GM18868 (cell line): ENCODE measurements around the gene TBC1D19.

ENCODE experiments used
- ATAC-seq: cut with Tn5 transposase; IDR thresholded peaks from one replicate; pipeline ENCODE4 v1.9.1; 2021; ENCODE audit warnings: mild to moderate bottlenecking, moderate library complexity; ENCODE audit not compliant: unreplicated experiment

The TBC1D19 gene

DNA sequence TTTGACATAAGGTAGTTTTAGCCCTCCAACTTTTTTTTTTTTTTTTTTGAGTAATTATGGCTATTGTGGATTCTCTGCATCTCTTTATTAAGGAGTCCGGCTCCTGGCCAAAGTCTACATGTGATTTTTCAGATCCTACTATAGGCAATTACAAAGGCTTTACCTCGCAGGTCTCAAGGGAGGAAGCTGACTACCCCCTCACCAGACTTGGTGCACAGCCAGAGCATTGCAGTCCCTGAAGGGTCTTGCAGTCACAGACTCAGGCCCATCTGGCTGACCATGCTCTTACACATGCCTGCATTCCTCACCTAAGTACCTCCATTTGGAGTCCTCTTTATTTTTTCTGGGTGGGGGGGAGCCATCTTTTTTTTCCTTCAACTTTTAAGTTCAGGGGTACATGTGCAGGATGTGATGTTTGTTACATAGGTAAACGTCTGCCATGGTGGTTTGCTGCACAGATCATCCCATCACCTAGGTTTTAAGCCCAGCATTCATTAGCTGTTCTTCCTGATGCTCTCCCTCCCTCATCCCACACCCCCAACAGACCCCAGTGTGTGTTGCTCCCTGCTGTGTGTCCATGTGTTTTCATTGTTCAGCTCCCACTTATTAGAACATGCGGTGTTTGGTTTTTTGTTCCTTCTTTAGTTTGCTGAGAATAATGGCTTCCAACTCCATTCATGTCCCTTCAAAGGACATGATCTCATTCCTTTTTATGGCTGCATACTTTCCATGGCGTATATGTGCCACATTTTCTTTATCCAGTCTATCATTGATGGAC is 188.4 kb downstream of the TBC1D19 start:
- no peak for ATAC-seq

DNA sequence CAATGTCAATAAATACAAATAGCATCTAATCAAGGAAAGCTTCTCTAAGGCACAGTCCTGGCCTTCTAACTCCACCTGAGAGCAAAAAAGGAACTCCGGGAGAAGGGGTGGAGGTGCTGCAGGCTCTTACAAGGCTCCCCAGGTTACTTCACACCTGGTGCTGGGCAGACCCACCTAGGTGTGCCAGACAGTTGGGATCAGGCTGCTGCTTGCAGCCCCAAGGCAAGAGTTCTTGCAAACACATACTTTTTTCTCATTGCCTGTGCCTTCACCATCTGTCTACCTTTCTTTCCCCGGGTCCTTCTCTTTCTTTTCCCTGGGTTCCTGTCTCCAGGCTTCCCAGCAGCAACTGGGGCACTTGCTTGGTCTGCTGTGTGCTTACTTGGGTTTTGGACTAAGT is 195.3 kb downstream of the TBC1D19 start:
- ATAC-seq: no peak

DNA sequence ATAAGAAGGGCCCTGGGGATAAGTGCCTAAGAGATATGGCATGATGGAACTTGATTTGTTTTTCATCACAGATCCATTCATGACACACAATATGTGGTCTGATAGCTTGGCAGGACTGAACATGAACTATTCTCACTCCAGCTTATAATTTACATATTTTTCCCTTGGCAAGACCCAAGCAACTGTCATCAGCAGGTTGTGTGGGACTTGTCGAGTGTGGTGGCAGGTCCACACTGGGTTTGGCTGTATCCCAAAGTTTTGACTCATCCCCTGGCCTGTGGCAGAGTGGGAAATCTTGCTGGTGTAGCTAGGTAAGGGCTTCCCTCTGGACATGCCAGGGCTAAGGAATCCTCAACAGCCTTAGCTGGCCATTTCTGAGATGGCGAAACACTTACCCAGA is 195.8 kb downstream of the TBC1D19 start:
- no peak for ATAC-seq

DNA sequence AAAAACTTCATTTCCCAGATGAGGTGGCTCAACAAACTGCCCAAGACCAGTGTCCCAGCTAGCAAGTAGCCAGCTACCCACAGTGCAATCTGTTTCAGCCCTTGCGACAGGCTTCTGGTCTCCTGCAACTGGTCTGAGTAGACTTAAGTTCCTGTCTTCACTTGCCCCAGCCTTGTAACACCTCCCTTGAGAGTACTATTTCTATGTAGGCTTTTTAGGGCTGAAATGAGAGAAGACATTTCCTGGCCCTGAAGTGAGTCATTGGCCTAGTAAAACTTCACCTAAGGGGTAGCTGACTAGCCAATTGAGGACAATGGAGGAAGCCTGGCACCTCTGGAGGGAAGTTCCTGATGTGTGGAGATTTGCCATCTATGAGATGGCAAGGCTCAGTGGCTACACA is 196.7 kb downstream of the TBC1D19 start:
- peak; percentile 95 for ATAC-seq

DNA sequence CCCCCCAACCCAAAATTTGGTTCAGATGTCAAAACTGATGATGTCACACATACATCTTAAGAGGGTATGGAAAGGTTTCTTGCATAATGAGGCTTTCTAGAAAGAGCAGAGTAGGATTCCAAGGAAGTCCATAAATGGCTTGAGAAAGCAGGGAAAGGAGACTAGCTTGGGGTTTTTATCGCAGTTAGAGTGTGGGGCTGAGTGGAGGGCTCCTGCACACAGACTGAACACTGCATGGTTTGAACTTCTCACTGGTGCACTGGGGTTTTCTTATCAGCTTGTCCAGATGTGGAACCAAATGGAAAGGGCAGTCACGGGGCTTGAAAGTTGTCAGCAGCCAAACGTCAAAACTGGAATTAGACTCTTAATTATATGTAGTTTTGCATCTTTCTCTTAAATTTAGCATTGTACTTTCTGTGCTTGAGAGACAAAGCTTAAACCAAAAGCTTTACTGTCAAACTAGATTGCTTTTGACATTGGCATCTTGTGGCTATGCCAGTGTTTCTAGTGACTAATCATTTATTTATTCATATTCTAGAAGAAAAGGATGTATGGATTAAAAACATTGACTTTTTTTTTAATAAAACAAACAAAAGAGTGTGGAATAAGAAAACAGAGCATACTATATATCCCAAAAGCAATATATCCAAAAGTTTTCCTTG is 198.4 kb downstream of the TBC1D19 start:
- ATAC-seq: no peak

DNA sequence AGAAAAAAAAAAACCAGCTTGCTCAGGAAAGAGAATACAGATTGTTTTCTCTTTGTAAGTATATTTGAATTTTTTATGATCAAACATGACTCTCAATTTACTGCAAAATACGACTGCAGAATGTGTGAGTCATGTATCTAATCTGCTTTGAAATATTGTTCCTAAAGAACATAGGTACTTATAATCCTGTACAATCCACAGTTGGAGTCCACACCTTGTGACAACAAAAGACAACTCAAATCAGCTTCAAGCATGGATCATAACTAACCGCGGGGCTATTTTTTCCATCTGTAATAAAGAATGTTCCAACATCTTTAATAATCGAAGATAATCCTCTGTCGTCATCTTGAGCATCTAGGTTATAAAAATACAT is 198.9 kb downstream of the TBC1D19 start:
- no peak for ATAC-seq

DNA sequence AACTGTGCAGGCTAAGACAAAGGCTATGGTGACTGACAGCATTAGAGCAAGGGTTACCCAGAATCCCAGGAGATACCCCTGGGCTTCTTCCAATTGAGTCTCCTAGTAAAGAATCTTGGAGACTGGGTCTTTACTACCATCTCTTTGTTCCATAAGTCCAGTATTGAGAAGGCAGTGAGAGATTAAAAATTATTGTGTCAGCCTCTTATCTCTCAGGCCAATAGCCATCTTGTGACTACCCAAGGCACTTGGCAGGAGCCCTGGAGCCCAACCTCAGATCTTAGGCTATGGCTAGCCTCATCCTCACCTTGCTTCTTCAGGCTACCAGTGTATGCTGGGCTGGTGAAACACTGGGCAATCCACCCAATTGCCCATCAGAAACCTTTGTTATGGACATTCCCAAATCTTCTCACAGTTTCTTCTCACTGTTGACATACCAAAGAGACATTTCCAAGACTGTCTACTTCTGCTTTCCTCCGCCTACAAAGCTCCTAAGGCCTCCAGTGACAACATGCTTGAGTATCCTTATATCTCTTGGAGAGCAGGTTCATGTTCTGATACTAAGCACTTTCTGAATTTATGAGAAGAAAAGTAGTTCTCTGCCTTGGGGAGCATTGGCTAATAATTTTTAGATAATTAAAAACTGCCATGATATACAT is 200.5 kb downstream of the TBC1D19 start:
- no peak for ATAC-seq

DNA sequence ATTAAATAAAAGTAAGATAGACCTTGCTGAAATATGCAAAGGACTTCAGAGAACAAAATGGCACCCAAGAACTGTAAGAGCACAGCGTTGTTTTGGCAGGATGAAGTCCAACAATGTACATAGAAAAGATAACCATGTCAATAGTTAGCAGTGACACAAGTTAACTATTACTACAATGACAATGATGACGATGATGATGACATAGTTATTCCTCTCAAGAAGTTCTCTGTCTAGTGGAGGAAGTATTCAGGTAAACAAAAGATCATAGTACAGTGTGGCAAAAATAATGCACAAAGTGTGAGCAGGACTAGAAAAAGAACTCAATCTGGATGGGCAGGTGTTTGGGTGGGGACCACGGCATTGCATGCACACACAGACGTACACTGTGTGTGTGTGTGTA is 201.4 kb downstream of the TBC1D19 start:
- ATAC-seq: no peak

DNA sequence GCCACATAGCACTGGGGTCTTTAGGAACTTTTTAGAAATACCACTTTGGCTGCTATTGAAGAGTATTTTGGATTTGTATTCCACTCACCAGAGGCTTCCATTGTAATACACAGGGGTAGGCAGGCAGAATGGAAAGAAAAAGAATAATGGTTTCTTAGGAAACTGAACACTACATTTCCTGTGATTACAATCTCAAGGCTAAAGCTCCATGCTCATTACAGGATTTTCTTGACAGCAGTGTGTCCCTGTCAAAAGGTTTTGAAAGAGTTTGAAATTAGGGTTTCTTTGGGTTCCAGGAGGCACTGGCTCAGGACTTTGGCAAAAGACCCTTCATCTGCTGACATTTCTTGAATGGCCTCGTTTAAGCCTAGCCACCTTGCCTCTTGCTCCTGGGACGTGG is 201.9 kb downstream of the TBC1D19 start:
- no peak for ATAC-seq

DNA sequence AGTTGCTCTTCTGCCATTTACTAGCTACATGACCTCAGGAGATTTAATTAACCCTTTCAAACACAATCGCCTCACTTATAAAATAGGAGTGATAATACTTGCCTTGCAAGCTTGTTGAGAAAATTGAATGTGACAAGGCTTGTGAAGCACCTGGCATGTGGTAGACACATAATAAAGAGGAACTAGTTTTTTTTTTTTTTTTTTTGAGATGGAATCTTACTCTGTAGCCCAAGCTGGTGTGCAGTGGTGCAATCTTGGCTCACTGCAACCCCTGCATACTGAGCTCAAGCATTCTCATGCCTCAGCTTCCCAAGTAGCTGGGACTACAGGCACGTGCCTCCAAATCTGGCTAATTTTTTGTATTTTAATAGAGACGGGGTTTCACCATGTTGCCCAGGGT is 203.0 kb downstream of the TBC1D19 start:
- peak; percentile 41 for ATAC-seq

DNA sequence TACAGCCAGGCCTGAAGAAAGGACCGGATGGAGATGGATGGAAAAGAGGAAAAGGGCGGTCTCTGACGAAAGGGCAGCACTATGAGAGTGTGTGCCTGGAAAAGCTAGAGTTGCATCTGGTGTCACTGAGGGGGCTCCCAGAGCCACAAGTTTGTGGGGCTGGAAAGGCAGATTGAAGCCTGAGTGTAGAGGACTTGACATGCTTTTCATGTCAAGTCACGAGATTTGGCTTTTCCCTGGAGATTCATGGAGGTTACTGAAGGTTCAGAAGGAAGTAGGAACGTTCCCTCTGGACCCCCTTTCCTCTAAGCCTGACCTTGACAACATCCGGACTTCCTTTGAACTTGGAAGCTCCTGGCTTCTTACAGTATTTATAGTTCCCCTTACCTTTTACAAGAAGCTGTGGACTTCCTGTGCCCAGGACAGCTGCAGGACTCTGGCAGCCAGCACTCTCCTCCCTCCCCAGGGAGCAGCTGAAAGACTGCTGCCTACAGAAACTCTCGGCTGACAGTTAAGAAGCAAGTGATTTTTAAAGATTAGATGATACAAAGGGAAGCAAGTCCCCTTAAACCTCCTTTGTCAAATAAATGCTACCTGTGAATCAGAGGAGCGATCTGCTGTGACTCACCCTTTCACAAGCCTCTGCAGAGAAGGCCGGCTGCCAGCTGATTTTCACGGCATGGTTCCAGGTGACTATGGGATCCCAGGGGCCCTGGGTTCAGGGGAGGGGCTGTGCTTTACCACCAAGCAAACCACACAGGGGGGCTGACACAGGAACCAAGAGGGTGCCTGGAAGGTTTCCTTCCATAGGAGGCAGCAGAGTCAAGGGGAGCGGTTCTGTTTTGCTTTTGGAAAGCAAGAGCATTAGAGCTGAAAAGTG is 203.8 kb downstream of the TBC1D19 start:
- peak; percentile 74 for ATAC-seq

DNA sequence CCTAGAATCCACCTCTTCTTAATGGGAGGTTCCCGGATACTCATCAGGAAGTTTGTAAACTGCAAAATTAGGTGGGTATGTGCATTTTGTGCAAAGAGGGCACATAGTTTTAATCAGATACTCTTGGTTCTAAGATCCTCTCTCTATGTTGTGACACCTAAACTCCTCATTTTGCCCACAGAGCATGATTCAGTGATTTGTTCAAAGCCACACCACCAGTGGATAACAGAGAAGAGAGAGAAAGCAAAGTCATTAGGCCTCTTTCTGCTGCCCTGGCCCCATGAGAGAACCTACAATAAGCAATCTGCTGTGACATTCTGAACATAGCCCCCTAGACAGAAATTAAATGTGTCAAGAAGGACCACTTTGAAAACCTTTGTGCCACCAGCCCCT is 204.5 kb downstream of the TBC1D19 start:
- peak; percentile 5 for ATAC-seq

DNA sequence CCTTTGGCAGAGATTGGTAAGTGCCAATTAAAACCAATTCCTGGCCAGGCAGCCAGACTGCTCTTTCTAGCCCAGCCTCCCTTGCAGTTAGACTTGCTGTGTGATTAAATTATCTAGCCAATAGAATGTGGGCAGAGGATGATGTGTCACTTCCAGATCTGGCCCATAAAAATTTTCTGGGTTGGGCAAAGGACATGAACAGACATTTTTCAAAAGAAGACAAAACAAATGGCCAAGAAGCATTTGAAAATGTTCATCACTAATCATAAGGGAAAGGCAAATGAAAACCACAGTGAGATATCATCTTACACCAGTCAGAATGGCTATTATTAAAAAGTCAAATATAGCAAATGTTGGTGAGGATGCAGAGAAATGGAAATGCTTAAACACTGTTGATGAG is 205.3 kb downstream of the TBC1D19 start:
- no peak for ATAC-seq

DNA sequence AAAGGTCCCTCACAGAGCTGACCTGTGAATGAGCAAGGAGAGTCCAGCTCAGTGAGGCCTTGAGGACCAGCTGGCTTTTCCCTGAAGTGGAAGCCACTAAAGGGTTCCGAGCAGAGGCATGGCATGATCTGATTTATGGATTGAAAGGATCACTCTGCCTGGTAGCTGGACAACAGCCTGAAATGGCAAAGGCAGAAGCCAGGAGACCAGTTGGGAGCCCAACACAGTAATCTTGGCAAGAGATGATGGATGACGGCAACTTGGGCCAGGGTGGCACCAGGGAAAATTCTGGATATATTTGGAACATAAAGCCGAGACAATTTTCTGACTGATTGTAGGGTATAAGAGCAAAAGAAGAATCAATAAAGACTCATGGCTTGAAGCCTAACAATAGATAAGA is 207.5 kb downstream of the TBC1D19 start:
- ATAC-seq: no peak

DNA sequence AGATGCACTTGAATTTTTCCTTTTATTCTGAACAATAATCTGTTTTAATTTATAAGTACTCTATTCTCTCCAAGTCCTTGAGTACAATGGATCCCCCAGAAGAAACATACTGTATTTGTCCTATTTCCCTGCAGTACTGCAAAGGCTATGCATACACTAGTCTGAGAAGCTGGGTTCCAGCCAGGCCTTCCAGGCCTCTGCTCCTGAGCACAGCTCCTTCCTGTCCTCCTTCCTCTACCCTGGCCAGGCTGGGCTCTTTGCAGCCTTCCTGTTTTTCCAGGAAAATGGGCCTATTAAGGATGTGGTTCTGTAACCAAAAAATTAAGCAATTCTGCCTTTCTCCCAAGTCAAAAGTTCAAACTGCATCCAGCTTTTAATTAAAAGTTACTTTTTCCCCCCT is 208.8 kb downstream of the TBC1D19 start:
- no peak for ATAC-seq

DNA sequence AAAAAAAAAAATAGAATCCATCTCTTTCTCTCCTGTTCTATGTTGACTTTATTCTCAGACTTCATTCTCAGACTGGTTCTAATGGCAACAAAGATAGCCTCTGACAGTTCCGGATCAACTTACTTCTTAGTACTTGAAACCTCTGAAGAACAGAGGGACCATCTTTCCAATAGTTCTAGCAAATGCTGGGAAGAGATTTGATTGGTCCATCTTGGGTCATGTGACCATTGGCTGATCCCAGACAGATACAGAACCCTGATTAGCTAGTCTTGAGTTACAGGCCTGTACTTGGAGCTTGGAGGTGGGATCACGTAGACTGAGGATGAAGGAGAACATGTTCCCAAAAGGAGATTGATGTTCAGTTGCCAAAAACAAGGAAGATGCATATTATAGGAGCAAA is 209.9 kb downstream of the TBC1D19 start:
- ATAC-seq: no peak

DNA sequence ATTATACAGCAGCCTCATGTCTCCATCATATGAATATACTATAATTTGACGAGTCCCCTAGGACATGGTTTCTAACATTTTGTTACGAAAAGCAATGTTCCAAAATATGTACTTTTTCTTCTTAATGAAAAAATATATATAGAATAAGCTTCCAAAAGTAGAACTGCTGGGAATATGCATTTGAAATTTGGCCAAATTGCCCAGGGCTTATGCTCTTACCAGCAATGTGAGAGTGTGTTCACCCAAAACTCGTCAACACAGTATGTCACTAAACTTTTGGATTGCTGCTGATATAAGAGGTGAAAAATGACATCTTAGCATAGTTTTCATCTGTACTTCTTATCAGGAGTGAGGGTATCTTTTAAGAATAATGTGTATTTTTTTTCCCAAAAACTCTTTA is 212.2 kb downstream of the TBC1D19 start:
- ATAC-seq: no peak

DNA sequence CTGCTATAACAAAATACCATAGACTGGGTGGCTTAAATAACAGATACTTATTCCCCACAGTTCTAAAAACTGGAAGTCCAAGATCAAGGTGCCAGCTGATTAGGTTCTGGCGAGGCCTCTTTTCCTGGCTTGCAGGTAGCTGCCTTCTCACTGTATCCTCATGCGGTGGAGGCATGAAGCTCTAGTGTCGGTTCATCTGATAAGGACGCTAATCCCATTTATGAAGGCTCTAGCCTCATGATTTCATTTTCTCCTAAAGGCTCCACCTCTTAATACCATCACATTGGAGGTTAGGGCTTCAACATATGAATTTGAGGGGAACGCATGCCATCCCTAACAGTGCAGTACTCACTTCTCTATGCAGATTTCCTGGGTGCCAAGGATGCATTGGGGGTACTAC is 218.9 kb downstream of the TBC1D19 start:
- ATAC-seq: no peak

DNA sequence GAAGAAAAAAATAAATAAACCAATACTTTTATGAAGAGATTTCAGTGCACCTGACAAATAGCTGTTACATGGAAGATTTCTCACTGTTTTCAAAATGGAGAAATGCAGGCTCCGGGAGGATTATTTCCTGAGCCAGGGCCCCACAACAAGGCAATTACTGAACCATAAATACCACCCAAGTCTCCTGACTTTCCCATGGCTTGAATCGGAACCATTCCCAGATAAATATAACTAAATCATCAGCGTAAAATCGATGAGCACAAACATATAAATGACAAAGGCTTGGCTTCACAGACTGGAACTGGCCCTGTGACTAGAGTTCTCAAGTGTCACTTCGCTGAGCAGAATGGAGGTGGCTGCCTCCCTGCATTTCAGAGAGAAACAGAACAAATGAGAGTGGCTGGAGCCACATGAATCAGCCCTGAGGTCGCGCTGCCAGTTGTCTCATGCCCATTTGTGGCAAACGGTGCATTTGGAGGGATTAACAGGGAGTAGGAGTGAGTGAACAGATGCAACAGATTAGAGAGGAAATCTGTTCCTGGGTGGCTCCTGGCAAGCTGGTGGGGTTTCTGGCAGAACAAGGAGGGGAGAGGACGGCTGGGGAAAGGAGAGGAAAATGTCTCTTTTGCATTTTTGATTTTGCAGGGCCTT is 219.5 kb downstream of the TBC1D19 start:
- no peak for ATAC-seq

DNA sequence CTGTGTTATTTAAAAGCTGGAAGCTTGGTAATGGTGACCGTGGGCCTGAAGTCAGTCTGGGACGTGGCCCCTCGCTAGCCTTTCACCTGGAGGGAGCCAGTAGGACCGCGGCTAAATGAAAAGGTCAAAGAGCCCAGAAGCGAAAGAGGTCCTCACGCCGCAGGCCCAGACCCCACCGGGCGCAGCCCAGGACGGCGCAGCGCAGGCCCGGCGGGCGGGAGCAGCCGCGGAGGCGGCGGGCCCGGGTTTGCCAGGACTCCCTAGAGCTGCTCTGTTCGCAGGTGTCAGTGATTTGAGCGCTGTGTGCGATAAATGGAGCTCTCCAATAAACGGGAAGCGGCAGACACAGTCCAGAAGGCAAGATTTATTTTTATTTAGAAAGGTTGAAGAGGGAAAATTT is 220.6 kb downstream of the TBC1D19 start:
- ATAC-seq: no peak

DNA sequence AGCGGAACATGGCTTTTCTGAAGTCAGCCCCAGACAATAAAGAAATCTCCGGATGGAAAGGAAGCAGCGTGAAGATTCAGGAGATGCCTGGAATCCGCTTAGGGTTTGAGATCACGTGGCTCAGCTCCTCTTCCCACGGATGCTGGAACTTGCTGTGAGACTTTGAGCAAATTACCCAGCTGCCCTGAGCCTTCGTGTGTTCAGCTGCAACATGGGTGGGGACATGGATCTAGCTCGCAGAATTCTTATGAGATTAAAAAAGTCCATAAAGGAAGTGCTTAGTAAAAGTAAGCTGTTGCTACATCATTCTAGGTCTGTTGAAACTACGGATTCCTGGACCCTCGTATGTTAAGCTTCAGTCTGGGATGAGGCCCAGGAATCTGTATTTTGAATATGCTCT is 221.0 kb downstream of the TBC1D19 start:
- no peak for ATAC-seq
